Progenitor cell of endocrine pancreas (in vitro differentiated cells): ENCODE measurements around the gene PGAP2. TPM values are rescaled to one million over a fixed set of nuclear protein-coding genes. Genes with fewer than 3 reads are reported as not detected.

ENCODE experiments used
- DNase-seq: peaks from one replicate; pipeline ENCODE4 v3.0.0; 2021; ENCODE audit warnings: low spot score; ENCODE audit not compliant: unreplicated experiment
- H3K27ac Mint-ChIP-seq: 2 replicates; pipeline ENCODE4 v1.8.0; 2021; ENCODE audit warnings: mild to moderate bottlenecking, moderate library complexity, mixed read lengths
- H3K27me3 Mint-ChIP-seq: 2 replicates; pipeline ENCODE4 v1.8.0; 2021; ENCODE audit warnings: mixed read lengths
- H3K36me3 Mint-ChIP-seq: 2 replicates; pipeline ENCODE4 v1.8.0; 2022; ENCODE audit warnings: mixed read lengths; ENCODE audit not compliant: insufficient read depth
- H3K4me1 Mint-ChIP-seq: 2 replicates; pipeline ENCODE4 v1.8.0; 2021; ENCODE audit warnings: low read depth, mixed read lengths
- H3K4me3 Mint-ChIP-seq: 2 replicates; pipeline ENCODE4 v1.8.0; 2021; ENCODE audit warnings: low read depth, mild to moderate bottlenecking, moderate library complexity, mixed read lengths
- H3K9me3 Mint-ChIP-seq: 2 replicates; pipeline ENCODE4 v1.8.0; 2021; ENCODE audit warnings: low read depth, mixed read lengths
- CTCF ChIP-seq: fragments of 200-600 bp; sonication (generic); IDR thresholded peaks from one replicate; pipeline ENCODE4 v1.5.0; 2021; ENCODE audit warnings: antibody characterized with exemption, mild to moderate bottlenecking; ENCODE audit not compliant: unreplicated experiment
- total RNA-seq: library from RNA; stranded (reverse); gene quantifications from 2 replicates; pipeline ENCODE4 v1.2.1, GENCODE V29; 2021

The PGAP2 gene
- total RNA-seq, 1 donor from 2014 or later: 51.3 TPM

- H3K36me3 Mint-ChIP-seq: no peaks in the 10 kb centered on the region
- no peaks in the 10 kb centered on the region for H3K9me3 Mint-ChIP-seq
- peaks cover 11% of the 10 kb centered on the region for H3K4me1 Mint-ChIP-seq
- no peak for TF ChIP-seq CTCF
- no peak overlapping the region for H3K27ac Mint-ChIP-seq
- no peak overlapping the region for H3K4me3 Mint-ChIP-seq
- no peaks in the 10 kb centered on the region for H3K27me3 Mint-ChIP-seq
- DNase-seq: no peak
Measured at GRCh38 chr11:3837793-3838192, 29.4 kb downstream of the PGAP2 start.

- TF ChIP-seq CTCF: no peak
- no peak for DNase-seq
- Mint-ChIP-seq H3K27ac (no peak overlapping the region), H3K9me3 (no peaks in the 10 kb centered on the region), H3K4me1 (peaks cover 11% of the 10 kb centered on the region), H3K36me3 (no peaks in the 10 kb centered on the region), H3K4me3 (no peak overlapping the region), H3K27me3 (no peaks in the 10 kb centered on the region)
Measured at GRCh38 chr11:3838504-3838903, 30.1 kb downstream of the PGAP2 start.

GRCh38 chr11:3840004-3840869 is 31.9 kb downstream of the PGAP2 start:
- H3K4me3 Mint-ChIP-seq: peak overlapping the region; percentile 81
- TF ChIP-seq CTCF: no peak
- H3K27ac Mint-ChIP-seq: peak overlapping the region; percentile 60
- no peaks in the 10 kb centered on the region for H3K36me3 Mint-ChIP-seq
- no peaks in the 10 kb centered on the region for H3K9me3 Mint-ChIP-seq
- H3K4me1 Mint-ChIP-seq: peaks cover 11% of the 10 kb centered on the region
- peaks cover 5% of the 10 kb centered on the region for H3K27me3 Mint-ChIP-seq
- DNase-seq: no peak

GRCh38 chr11:3840870-3841425 is 32.6 kb downstream of the PGAP2 start, which contains the start of gene RHOG:
TSS of gene RHOG (minus strand) at chr11:3840959. CDS start at chr11:3828138, 12,821 bp downstream.
- no peak for TF ChIP-seq CTCF
- DNase-seq: peak; percentile 52
- Mint-ChIP-seq H3K27ac (peak within 1 kb of the TSS; percentile 90), H3K9me3 (no peaks in the 10 kb centered on the region), H3K4me1 (peaks cover 10% of the 10 kb centered on the region), H3K27me3 (peaks cover 5% of the 10 kb centered on the region), H3K4me3 (peak within 1 kb of the TSS; percentile 81), H3K36me3 (no peaks in the 10 kb centered on the region)

GRCh38 chr11:3841426-3842350 is 33.3 kb downstream of the PGAP2 start:
- H3K4me3 Mint-ChIP-seq: peak overlapping the region; percentile 79
- peak; percentile 80 for TF ChIP-seq CTCF
- peaks cover 10% of the 10 kb centered on the region for H3K4me1 Mint-ChIP-seq
- peak overlapping the region; percentile 90 for H3K27ac Mint-ChIP-seq
- H3K27me3 Mint-ChIP-seq: peaks cover 5% of the 10 kb centered on the region
- no peaks in the 10 kb centered on the region for H3K9me3 Mint-ChIP-seq
- DNase-seq: peak; percentile 79
- no peaks in the 10 kb centered on the region for H3K36me3 Mint-ChIP-seq
